Measurements from ENCODE around the gene NTM.

DNA sequence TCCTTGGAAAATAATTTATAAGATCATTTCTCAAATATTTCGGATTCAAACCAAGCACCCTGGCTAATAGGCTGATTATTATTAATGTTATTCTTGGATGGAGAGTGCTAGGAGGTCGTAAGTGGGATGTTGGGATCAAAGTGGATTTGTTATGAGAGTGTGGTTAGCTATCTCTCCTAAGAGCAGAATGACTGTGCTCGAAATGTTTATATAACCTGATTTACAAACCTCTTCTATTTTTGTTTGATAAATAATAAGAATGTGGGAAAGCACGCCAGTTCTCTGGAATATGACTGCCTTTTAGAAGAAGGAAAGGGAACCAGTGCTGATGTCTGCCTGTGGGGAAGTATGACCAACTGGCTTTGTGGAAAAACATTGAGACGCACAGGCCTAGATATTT is 527.5 kb downstream of the NTM start:
- TF ChIP-seq, protein P1, sequence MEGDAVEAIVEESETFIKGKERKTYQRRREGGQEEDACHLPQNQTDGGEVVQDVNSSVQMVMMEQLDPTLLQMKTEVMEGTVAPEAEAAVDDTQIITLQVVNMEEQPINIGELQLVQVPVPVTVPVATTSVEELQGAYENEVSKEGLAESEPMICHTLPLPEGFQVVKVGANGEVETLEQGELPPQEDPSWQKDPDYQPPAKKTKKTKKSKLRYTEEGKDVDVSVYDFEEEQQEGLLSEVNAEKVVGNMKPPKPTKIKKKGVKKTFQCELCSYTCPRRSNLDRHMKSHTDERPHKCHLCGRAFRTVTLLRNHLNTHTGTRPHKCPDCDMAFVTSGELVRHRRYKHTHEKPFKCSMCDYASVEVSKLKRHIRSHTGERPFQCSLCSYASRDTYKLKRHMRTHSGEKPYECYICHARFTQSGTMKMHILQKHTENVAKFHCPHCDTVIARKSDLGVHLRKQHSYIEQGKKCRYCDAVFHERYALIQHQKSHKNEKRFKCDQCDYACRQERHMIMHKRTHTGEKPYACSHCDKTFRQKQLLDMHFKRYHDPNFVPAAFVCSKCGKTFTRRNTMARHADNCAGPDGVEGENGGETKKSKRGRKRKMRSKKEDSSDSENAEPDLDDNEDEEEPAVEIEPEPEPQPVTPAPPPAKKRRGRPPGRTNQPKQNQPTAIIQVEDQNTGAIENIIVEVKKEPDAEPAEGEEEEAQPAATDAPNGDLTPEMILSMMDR (IDR thresholded peaks at IDR 0.05) = no peak
- TF ChIP-seq POLR2A (IDR thresholded peaks at IDR 0.05) = no peak

All from uterus (tissue), 2 donors.